Karpas-422 (cell line): ENCODE data around the gene KIRREL3. TPM values are rescaled to one million over a fixed set of nuclear protein-coding genes. Genes with fewer than 3 reads are reported as not detected.

ENCODE experiments used
- small RNA-seq: library from RNA; depleted of rRNA; stranded (forward); fragments of <200 nt; gene quantifications from one replicate; pipeline ENCODE3, GENCODE V24; 2014
- total RNA-seq: library from RNA; depleted of rRNA; stranded (reverse); fragments of >200 nt; shearing (Covaris generic); gene quantifications from 2 replicates; pipeline ENCODE4 v1.2.3, GENCODE V29; 2014; ENCODE audit warnings: low replicate concordance

KIRREL3 gene
- total RNA-seq, 1 experiment from 2014 or later = not detected

Small RNAs within 50 kb of the gene (small RNA-seq; reads per million reads assigned to genes)
- gene AP001318.3 (not detected), gene MIR3167 (not detected)
